ENCODE data around the gene SIPA1L2. TPM values are rescaled to one million over a fixed set of nuclear protein-coding genes. Genes with fewer than 3 reads are reported as not detected.

Gene SIPA1L2
- total RNA-seq, 1 donor from 2014 or later = 2.3 TPM

GRCh38 chr1:232657426-232658005, 27.6 kb upstream of the SIPA1L2 start:
- Mint-ChIP-seq H3K36me3 (ENCODE audit: low read depth) (no peaks in the 10 kb centered on the region), H3K27me3 (ENCODE audit: insufficient read depth) (peaks cover 31% of the 10 kb centered on the region), H3K4me1 (ENCODE audit: low read depth) (peaks cover 11% of the 10 kb centered on the region), H3K4me3 (no peak overlapping the region), H3K27ac (no peak overlapping the region), H3K9me3 (no peaks in the 10 kb centered on the region)
- intact Hi-C loops (cut with micrococcal nuclease) = no loop called here
- DNase-seq (ENCODE audit: low spot score) = no peak

- H3K9me3 Mint-ChIP-seq = no peaks in the 10 kb centered on the region
- DNase-seq (ENCODE audit: low spot score) = no peak
- no peak overlapping the region for H3K27ac Mint-ChIP-seq
- peaks cover 11% of the 10 kb centered on the region for H3K4me1 Mint-ChIP-seq (ENCODE audit: low read depth)
- H3K4me3 Mint-ChIP-seq = no peak overlapping the region
- H3K36me3 Mint-ChIP-seq (ENCODE audit: low read depth) = no peaks in the 10 kb centered on the region
- intact Hi-C loops (cut with micrococcal nuclease) = no loop called here
- peaks cover 38% of the 10 kb centered on the region for H3K27me3 Mint-ChIP-seq (ENCODE audit: insufficient read depth)
Measured at GRCh38 chr1:232655746-232656085, 25.8 kb upstream of the SIPA1L2 start.

- intact Hi-C loops (cut with micrococcal nuclease) = no loop called here
- no peaks in the 10 kb centered on the region for H3K36me3 Mint-ChIP-seq (ENCODE audit: low read depth)
- no peak overlapping the region for H3K27ac Mint-ChIP-seq
- H3K4me3 Mint-ChIP-seq = no peak overlapping the region
- H3K27me3 Mint-ChIP-seq (ENCODE audit: insufficient read depth) = peaks cover 38% of the 10 kb centered on the region
- peaks cover 11% of the 10 kb centered on the region for H3K4me1 Mint-ChIP-seq (ENCODE audit: low read depth)
- no peaks in the 10 kb centered on the region for H3K9me3 Mint-ChIP-seq
- DNase-seq (ENCODE audit: low spot score) = no peak
Measured at GRCh38 chr1:232655028-232655745, 25.3 kb upstream of the SIPA1L2 start.

GRCh38 chr1:232653789-232654188, 23.9 kb upstream of the SIPA1L2 start:
- H3K9me3 Mint-ChIP-seq = no peaks in the 10 kb centered on the region
- no peak overlapping the region for H3K27ac Mint-ChIP-seq
- no peak for DNase-seq (ENCODE audit: low spot score)
- intact Hi-C loops (cut with micrococcal nuclease) = no loop called here
- H3K4me1 Mint-ChIP-seq (ENCODE audit: low read depth) = peaks cover 11% of the 10 kb centered on the region
- no peaks in the 10 kb centered on the region for H3K36me3 Mint-ChIP-seq (ENCODE audit: low read depth)
- H3K4me3 Mint-ChIP-seq = no peak overlapping the region
- peaks cover 24% of the 10 kb centered on the region for H3K27me3 Mint-ChIP-seq (ENCODE audit: insufficient read depth)

GRCh38 chr1:232650845-232651244, 20.9 kb upstream of the SIPA1L2 start:
- no peak overlapping the region for H3K4me3 Mint-ChIP-seq
- H3K27ac Mint-ChIP-seq = no peak overlapping the region
- DNase-seq (ENCODE audit: low spot score) = no peak
- H3K4me1 Mint-ChIP-seq (ENCODE audit: low read depth) = peaks cover 11% of the 10 kb centered on the region
- H3K27me3 Mint-ChIP-seq (ENCODE audit: insufficient read depth) = peaks cover 18% of the 10 kb centered on the region
- no peaks in the 10 kb centered on the region for H3K9me3 Mint-ChIP-seq
- intact Hi-C loops (cut with micrococcal nuclease) = no loop called here
- H3K36me3 Mint-ChIP-seq (ENCODE audit: low read depth) = no peaks in the 10 kb centered on the region

- no peak overlapping the region for H3K27ac Mint-ChIP-seq
- peaks cover 9% of the 10 kb centered on the region for H3K4me1 Mint-ChIP-seq (ENCODE audit: low read depth)
- DNase-seq (ENCODE audit: low spot score) = no peak
- intact Hi-C loops (cut with micrococcal nuclease) = no loop called here
- no peaks in the 10 kb centered on the region for H3K9me3 Mint-ChIP-seq
- peaks cover 15% of the 10 kb centered on the region for H3K27me3 Mint-ChIP-seq (ENCODE audit: insufficient read depth)
- H3K36me3 Mint-ChIP-seq (ENCODE audit: low read depth) = no peaks in the 10 kb centered on the region
- no peak overlapping the region for H3K4me3 Mint-ChIP-seq
Measured at GRCh38 chr1:232650418-232650817, 20.5 kb upstream of the SIPA1L2 start.

GRCh38 chr1:232648316-232648715, 18.4 kb upstream of the SIPA1L2 start:
- Mint-ChIP-seq H3K9me3 (no peaks in the 10 kb centered on the region), H3K4me1 (ENCODE audit: low read depth) (no peaks in the 10 kb centered on the region), H3K27me3 (ENCODE audit: insufficient read depth) (peaks cover 8% of the 10 kb centered on the region), H3K36me3 (ENCODE audit: low read depth) (no peaks in the 10 kb centered on the region), H3K27ac (no peak overlapping the region), H3K4me3 (no peak overlapping the region)
- DNase-seq (ENCODE audit: low spot score) = no peak
- intact Hi-C loops (cut with micrococcal nuclease) = no loop called here

- intact Hi-C loops (cut with micrococcal nuclease) = no loop called here
- Mint-ChIP-seq H3K36me3 (ENCODE audit: low read depth) (no peaks in the 10 kb centered on the region), H3K4me3 (no peak overlapping the region), H3K27ac (no peak overlapping the region), H3K9me3 (no peaks in the 10 kb centered on the region), H3K4me1 (ENCODE audit: low read depth) (no peaks in the 10 kb centered on the region), H3K27me3 (ENCODE audit: insufficient read depth) (peaks cover 3% of the 10 kb centered on the region)
- no peak for DNase-seq (ENCODE audit: low spot score)
Measured at GRCh38 chr1:232644209-232644608, 14.3 kb upstream of the SIPA1L2 start.

- H3K4me3 Mint-ChIP-seq = no peak overlapping the region
- intact Hi-C loops (cut with micrococcal nuclease) = no loop called here
- H3K27ac Mint-ChIP-seq = no peak overlapping the region
- H3K4me1 Mint-ChIP-seq (ENCODE audit: low read depth) = no peaks in the 10 kb centered on the region
- no peak for DNase-seq (ENCODE audit: low spot score)
- H3K27me3 Mint-ChIP-seq (ENCODE audit: insufficient read depth) = peaks cover 3% of the 10 kb centered on the region
- no peaks in the 10 kb centered on the region for H3K36me3 Mint-ChIP-seq (ENCODE audit: low read depth)
- H3K9me3 Mint-ChIP-seq = no peaks in the 10 kb centered on the region
Measured at GRCh38 chr1:232643251-232643650, 13.3 kb upstream of the SIPA1L2 start.

GRCh38 chr1:232641507-232641906, 11.6 kb upstream of the SIPA1L2 start:
- no peak for DNase-seq (ENCODE audit: low spot score)
- H3K36me3 Mint-ChIP-seq (ENCODE audit: low read depth) = no peaks in the 10 kb centered on the region
- intact Hi-C loops (cut with micrococcal nuclease) = no loop called here
- no peaks in the 10 kb centered on the region for H3K4me1 Mint-ChIP-seq (ENCODE audit: low read depth)
- H3K4me3 Mint-ChIP-seq = no peak overlapping the region
- H3K27me3 Mint-ChIP-seq (ENCODE audit: insufficient read depth) = peaks cover 3% of the 10 kb centered on the region
- no peaks in the 10 kb centered on the region for H3K9me3 Mint-ChIP-seq
- no peak overlapping the region for H3K27ac Mint-ChIP-seq

GRCh38 chr1:232636799-232637198, 6.9 kb upstream of the SIPA1L2 start:
- DNase-seq (ENCODE audit: low spot score) = no peak

GRCh38 chr1:232635778-232636356, 5.9 kb upstream of the SIPA1L2 start:
- Mint-ChIP-seq H3K27me3 (ENCODE audit: insufficient read depth) (peaks cover 29% of the 10 kb centered on the region), H3K36me3 (ENCODE audit: low read depth) (no peaks in the 10 kb centered on the region), H3K9me3 (no peaks in the 10 kb centered on the region), H3K27ac (no peak overlapping the region), H3K4me1 (ENCODE audit: low read depth) (peaks cover 4% of the 10 kb centered on the region), H3K4me3 (no peak overlapping the region)
- no peak for DNase-seq (ENCODE audit: low spot score)
- intact Hi-C loops (cut with micrococcal nuclease) = loop anchor here (1.0 to 10.0 kb wide), 5 partner anchors 314 to 659 kb away; partner anchors contain the start of genes NTPCR and PCNX2

More at GRCh38 chr1:232636799-232637198, 6.9 kb upstream of the SIPA1L2 start:
- peaks cover 22% of the 10 kb centered on the region for H3K27me3 Mint-ChIP-seq (ENCODE audit: insufficient read depth)
- H3K4me3 Mint-ChIP-seq = no peak overlapping the region
- intact Hi-C loops (cut with micrococcal nuclease) = loop anchor here (10.0 kb wide), 2 partner anchors 538 to 658 kb away; partner anchors contain the start of gene PCNX2
- H3K4me1 Mint-ChIP-seq (ENCODE audit: low read depth) = no peaks in the 10 kb centered on the region
- H3K36me3 Mint-ChIP-seq (ENCODE audit: low read depth) = no peaks in the 10 kb centered on the region
- no peaks in the 10 kb centered on the region for H3K9me3 Mint-ChIP-seq
- no peak overlapping the region for H3K27ac Mint-ChIP-seq

- intact Hi-C loops (cut with micrococcal nuclease) = loop anchor here (1.0 to 10.0 kb wide), 5 partner anchors 315 to 660 kb away; partner anchors contain the start of genes NTPCR and PCNX2
- H3K9me3 Mint-ChIP-seq = no peaks in the 10 kb centered on the region
- DNase-seq (ENCODE audit: low spot score) = no peak
- no peak overlapping the region for H3K4me3 Mint-ChIP-seq
- no peaks in the 10 kb centered on the region for H3K36me3 Mint-ChIP-seq (ENCODE audit: low read depth)
- H3K27me3 Mint-ChIP-seq (ENCODE audit: insufficient read depth) = peaks cover 32% of the 10 kb centered on the region
- peaks cover 8% of the 10 kb centered on the region for H3K4me1 Mint-ChIP-seq (ENCODE audit: low read depth)
- no peak overlapping the region for H3K27ac Mint-ChIP-seq
Measured at GRCh38 chr1:232635279-232635678, 5.3 kb upstream of the SIPA1L2 start.
